Mucosa of stomach (tissue), 1 donor: ENCODE results near the gene CRYGA.
"Not testable (repeated sequence)": the region's sequence is repeated elsewhere in the genome, so short reads cannot be mapped to it uniquely, and the experiment has no call there.

ENCODE experiments used
- H3K27me3 ChIP-seq: one replicate; pipeline ENCODE4 v1.7.0; 2013; ENCODE audit warnings: mild to moderate bottlenecking, low read length; ENCODE audit not compliant: control insufficient read depth, insufficient read depth
- H3K36me3 ChIP-seq: one replicate; pipeline ENCODE4 v1.7.0; 2013; ENCODE audit warnings: low read length; ENCODE audit not compliant: control insufficient read depth, insufficient read depth
- H3K4me1 ChIP-seq: one replicate; pipeline ENCODE4 v1.7.0; 2013; ENCODE audit warnings: mild to moderate bottlenecking, low read length; ENCODE audit not compliant: control insufficient read depth, insufficient read depth
- H3K4me3 ChIP-seq: one replicate; pipeline ENCODE4 v1.7.0; 2013; ENCODE audit warnings: low read length
- H3K9ac ChIP-seq: one replicate; pipeline ENCODE4 v1.7.0; 2013; ENCODE audit warnings: mild to moderate bottlenecking, low read length, moderate library complexity
- H3K9me3 ChIP-seq: one replicate; pipeline ENCODE4 v1.7.0; 2013; ENCODE audit warnings: mild to moderate bottlenecking, low read length, moderate library complexity; ENCODE audit not compliant: control insufficient read depth
- donor health status: Pancreatic carcinoma.

The CRYGA gene

DNA sequence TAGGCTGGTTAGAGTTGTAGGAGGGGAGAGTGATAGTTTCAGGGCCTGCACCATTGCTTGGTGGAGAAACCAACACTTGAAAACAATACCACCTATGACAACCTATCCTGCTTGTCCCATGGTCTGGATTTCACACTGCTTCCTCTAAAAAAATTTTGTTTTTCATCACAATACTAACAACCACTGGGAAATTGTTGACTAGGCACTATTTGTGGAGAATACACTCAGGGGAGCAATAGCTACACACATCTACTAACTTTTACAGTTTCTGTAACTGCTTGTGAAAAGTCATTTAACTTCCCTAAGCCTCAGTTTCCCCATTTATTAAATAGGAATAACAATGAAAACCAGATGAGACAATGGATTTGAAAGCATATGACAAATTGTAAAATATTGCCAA lies 13.3 kb downstream of the CRYGA start:
- H3K4me1 ChIP-seq: no peaks in the 10 kb centered on the region
- H3K4me3 ChIP-seq: no peak overlapping the region
- peaks cover 5% of the 10 kb centered on the region for H3K27me3 ChIP-seq
- H3K9me3 ChIP-seq: no peaks in the 10 kb centered on the region
- no peaks in the 10 kb centered on the region for H3K36me3 ChIP-seq
- H3K9ac ChIP-seq: no peak overlapping the region

DNA sequence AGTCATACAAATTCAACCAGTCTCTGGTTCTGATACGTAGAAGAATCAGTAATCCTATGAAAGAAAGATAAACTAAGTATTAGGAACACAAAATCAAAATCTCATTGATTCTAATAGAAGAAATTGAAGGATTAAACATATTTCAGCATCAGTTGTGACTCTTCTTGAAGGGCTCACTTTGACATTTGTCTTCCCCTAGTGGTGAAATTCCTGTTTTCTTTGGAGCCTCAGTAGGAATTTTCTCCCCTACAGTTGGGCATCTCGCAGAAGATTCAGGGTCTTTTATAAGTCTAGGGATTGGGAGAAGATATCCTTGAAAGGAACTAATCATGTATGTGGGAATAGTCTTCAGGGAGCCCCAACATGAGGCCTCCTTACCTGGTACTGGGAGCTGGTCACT lies 14.6 kb downstream of the CRYGA start:
- Histone ChIP-seq H3K27me3 (peaks cover 5% of the 10 kb centered on the region), H3K9me3 (no peaks in the 10 kb centered on the region), H3K36me3 (no peaks in the 10 kb centered on the region), H3K4me1 (no peaks in the 10 kb centered on the region), H3K4me3 (no peak overlapping the region), H3K9ac (no peak overlapping the region)

DNA sequence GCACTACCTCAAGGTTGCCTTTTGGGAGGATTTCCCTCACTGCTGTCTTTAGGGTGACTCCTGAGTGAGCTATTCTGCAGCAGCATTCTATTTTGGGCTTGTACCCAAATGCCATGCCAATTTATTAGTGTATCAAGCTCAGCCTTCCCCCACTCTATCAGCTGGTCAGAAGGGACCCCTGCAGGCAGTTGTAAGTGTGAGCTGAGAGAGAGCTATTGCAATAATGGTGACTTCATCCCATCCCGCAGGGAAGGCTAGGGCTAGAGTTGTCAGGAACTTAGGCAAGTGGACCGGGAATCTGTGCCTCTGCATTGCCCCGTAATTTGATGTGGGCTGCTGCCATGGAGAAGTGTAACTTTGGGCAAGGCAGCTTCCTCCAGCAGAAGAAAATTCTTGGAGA lies 15.6 kb downstream of the CRYGA start:
- Histone ChIP-seq H3K27me3 (peaks cover 5% of the 10 kb centered on the region), H3K9ac (no peak overlapping the region), H3K4me3 (no peak overlapping the region), H3K4me1 (peaks cover 3% of the 10 kb centered on the region), H3K36me3 (no peaks in the 10 kb centered on the region), H3K9me3 (no peaks in the 10 kb centered on the region)

DNA sequence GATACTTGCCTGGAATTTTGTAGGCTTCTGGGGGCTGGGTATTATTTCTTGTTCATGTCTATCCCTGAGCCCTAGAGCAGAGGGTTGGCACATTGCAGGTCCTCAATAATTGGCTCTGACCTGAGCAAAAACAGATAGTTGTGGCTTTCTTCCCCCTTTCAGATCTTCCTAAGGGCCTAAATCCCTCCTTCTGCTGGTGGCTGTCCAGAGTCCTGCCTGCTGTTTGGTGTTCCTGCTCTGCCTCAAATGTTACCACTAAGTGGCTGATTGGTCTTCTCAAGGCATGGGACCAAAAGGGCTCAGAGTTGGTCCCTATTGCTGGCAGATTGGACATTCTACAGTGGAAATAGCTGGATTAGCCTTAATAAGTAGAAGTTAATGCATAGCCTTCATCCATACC lies 16.4 kb downstream of the CRYGA start:
- H3K4me3 ChIP-seq: no peak overlapping the region
- H3K27me3 ChIP-seq: peaks cover 5% of the 10 kb centered on the region

GRCh38 chr2:208146006-208146405 lies 17.4 kb downstream of the CRYGA start, which contains the start of gene CRYGB:
Gene CRYGB (minus strand): TSS chr2:208146158. CDS start chr2:208146120, 38 bp downstream.
- Histone ChIP-seq H3K36me3 (no peaks in the 10 kb centered on the region), H3K4me1 (peaks cover 6% of the 10 kb centered on the region), H3K9ac (no peak within 1 kb of the TSS), H3K9me3 (no peaks in the 10 kb centered on the region), H3K4me3 (no peak within 1 kb of the TSS), H3K27me3 (peaks cover 5% of the 10 kb centered on the region)

More for the DNA sequence above, 16.4 kb downstream of the CRYGA start:
- no peaks in the 10 kb centered on the region for H3K36me3 ChIP-seq
- H3K9ac ChIP-seq: no peak overlapping the region
- H3K9me3 ChIP-seq: no peaks in the 10 kb centered on the region
- H3K4me1 ChIP-seq: peaks cover 6% of the 10 kb centered on the region

GRCh38 chr2:208142925-208143799 lies 20.2 kb downstream of the CRYGA start:
- Histone ChIP-seq H3K4me1 (peaks cover 6% of the 10 kb centered on the region), H3K36me3 (no peaks in the 10 kb centered on the region), H3K4me3 (no peak overlapping the region), H3K9me3 (no peaks in the 10 kb centered on the region), H3K9ac (no peak overlapping the region), H3K27me3 (peaks cover 5% of the 10 kb centered on the region)

DNA sequence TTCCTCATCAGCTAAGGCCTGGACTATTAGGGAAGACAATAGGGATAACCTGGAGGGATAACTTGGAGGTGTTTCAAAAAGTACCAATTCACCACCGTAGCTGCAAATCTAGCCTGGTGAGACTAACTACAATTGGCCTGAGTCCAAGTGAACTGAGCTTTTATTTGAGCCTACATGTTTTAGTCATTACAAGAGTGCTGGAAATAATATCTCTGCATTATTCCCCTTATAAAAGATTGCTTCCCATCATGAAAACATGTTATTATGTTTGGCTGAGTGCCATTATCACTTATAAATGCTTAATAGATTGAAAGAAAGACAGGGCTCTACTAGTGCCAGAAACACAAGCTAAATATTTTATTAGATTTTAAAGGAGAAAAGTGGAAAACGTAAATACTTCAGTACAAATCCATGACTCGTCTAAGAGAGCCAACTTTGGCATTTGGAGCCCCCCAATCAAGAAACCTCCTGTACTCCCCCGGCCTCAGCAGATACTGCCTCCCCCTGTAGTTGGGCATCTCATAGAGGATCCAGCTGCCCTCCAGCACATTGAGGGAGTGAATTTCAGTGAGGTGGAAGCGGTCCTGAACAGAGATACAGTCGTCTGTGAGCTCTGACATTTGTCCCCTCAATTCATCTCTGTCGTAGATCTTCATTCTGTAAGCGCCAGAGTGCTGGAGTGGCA lies 21.0 kb downstream of the CRYGA start:
- H3K36me3 ChIP-seq: no peaks in the 10 kb centered on the region
- no peak overlapping the region for H3K4me3 ChIP-seq
- no peak overlapping the region for H3K9ac ChIP-seq
- peaks cover 6% of the 10 kb centered on the region for H3K4me1 ChIP-seq
- H3K9me3 ChIP-seq: no peaks in the 10 kb centered on the region
- peaks cover 4% of the 10 kb centered on the region for H3K27me3 ChIP-seq

- Histone ChIP-seq H3K9me3 (no peaks in the 10 kb centered on the region), H3K4me1 (peaks cover 30% of the 10 kb centered on the region), H3K4me3 (no peak overlapping the region), H3K36me3 (no peaks in the 10 kb centered on the region), H3K27me3 (no peaks in the 10 kb centered on the region), H3K9ac (no peak overlapping the region)
Observed at GRCh38 chr2:208139447-208139846, 23.9 kb downstream of the CRYGA start.

DNA sequence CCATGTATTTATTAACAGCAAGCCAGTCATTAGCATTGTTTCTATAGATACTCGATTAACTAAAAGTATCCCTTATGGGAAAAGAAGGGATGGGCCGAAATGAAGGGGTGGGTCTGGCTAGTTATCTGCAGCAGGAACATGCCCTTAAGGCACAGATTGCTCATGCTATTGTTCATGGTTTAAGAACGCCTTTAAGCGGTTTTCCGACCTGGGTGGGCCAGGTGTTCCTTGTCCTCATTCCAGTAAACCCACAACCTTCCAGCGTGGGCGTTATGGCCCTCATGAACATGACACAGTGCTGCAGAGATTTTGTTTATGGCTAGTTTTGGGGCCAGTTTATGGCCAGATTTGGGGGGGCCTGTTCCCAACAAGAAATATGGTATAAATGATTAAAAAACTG lies 25.1 kb downstream of the CRYGA start:
- not testable (repeated sequence) for H3K4me3 ChIP-seq, H3K9ac ChIP-seq, H3K36me3 ChIP-seq, H3K27me3 ChIP-seq, H3K9me3 ChIP-seq
- H3K4me1 ChIP-seq: peaks cover 30% of the 10 kb centered on the region

GRCh38 chr2:208136716-208137094 lies 26.7 kb downstream of the CRYGA start:
- no peaks in the 10 kb centered on the region for H3K9me3 ChIP-seq
- H3K36me3 ChIP-seq: no peaks in the 10 kb centered on the region
- peaks cover 24% of the 10 kb centered on the region for H3K4me1 ChIP-seq
- no peak overlapping the region for H3K4me3 ChIP-seq
- H3K27me3 ChIP-seq: no peaks in the 10 kb centered on the region
- H3K9ac ChIP-seq: peak overlapping the region; percentile 11

DNA sequence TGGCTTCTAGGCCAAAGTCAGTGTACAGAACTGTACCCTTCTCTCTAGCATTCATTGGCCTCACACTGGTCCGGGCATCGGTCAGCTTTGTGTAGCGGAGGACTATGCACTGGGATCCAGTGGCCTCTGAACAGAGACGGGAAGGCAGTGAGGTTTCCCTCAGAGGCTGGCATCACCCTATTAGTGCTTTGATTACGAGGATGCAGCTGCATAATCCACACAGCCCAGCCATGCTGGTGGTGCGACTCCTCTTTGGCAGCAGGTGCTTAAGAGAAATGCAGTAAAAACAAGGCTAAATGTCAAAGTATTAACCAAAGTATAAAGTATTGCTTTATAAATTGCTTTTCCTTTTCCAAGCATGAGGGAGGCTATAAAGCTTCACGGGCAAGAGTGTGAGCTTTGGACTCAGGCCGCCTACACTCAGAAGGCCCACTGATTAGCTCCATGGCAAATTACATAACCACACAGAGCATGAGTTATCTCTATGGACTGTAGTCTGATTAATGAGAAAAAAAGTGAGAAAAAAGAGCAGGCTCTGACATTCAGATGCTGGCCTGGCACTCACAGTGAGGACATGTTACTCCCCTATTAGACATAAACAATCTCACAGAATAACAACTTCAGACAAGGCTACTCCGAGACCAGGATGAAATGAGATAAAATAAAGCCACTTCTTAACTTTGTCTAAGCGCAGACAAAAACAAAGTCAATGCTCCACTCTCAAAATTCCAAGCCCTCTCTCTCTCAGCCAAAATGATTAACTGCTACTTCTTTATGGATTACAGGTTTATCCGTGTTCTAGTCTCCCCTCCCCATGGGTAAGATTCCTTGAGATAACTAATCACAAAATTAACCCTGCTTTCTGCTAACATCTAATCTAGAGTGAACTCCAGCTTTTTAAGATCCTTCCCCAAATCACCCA lies 27.3 kb downstream of the CRYGA start:
- Histone ChIP-seq H3K4me3 (no peak overlapping the region), H3K9me3 (no peaks in the 10 kb centered on the region)

More for the DNA sequence above, 27.3 kb downstream of the CRYGA start:
- Histone ChIP-seq H3K27me3 (no peaks in the 10 kb centered on the region), H3K9ac (peak overlapping the region; percentile 11), H3K36me3 (no peaks in the 10 kb centered on the region), H3K4me1 (peaks cover 25% of the 10 kb centered on the region)
